Kidney (tissue), 14 donors: ENCODE measurements around the gene SLC25A34. TPM values are rescaled to one million over a fixed set of nuclear protein-coding genes. Genes with fewer than 3 reads are reported as not detected.

ENCODE experiments used
- DNase-seq, 5 donors: peaks; one replicate each; pipeline ENCODE4 v3.0.0-alpha.2; 2013 to 2020
- FAIRE-seq: peaks from 2 replicates; lab custom pipeline; 2012; peaks lifted over from hg19 to GRCh38; lab: Jason Lieb, UNC
- H3K27ac ChIP-seq, 2 donors: one replicate each; pipeline ENCODE4 v1.7.0; 2013; ENCODE audit warnings: low read depth in 2 of 2, low read length in 2 of 2, inconsistent platforms in 1 of 2
- H3K27me3 ChIP-seq: one replicate; pipeline ENCODE4 v1.7.1; 2013; ENCODE audit warnings: low read length, inconsistent platforms; ENCODE audit not compliant: control insufficient read depth, insufficient read depth
- H3K36me3 ChIP-seq, 3 donors: one replicate each; pipeline versions ENCODE4 v1.7.0 to v1.7.1; 2013; ENCODE audit warnings: low read length in 3 of 3, control low read depth in 1 of 3, inconsistent platforms in 1 of 3; ENCODE audit not compliant: insufficient read depth in 3 of 3, control insufficient read depth in 2 of 3
- H3K4me1 ChIP-seq, 3 donors: one replicate each; pipeline versions ENCODE4 v1.7.0 to v1.7.1; 2013; ENCODE audit warnings: low read length in 3 of 3, inconsistent platforms in 1 of 3, low read depth in 1 of 3; ENCODE audit not compliant: control insufficient read depth in 2 of 3, insufficient read depth in 2 of 3
- H3K4me3 ChIP-seq, 3 donors: one replicate each; pipeline versions ENCODE4 v1.7.0 to v1.8.1; 2013; ENCODE audit warnings: low read length in 3 of 3, control low read depth in 1 of 3, inconsistent platforms in 1 of 3
- H3K9ac ChIP-seq, 3 donors: one replicate each; pipeline versions ENCODE4 v1.7.0 to v1.7.1; 2013; ENCODE audit warnings: low read length in 3 of 3, control low read depth in 1 of 3, inconsistent platforms in 1 of 3
- H3K9me3 ChIP-seq, 3 donors: one replicate each; pipeline versions ENCODE4 v1.7.0 to v1.7.1; 2013; ENCODE audit warnings: low read length in 3 of 3, control low read depth in 1 of 3, inconsistent platforms in 1 of 3; ENCODE audit not compliant: control insufficient read depth in 2 of 3, insufficient read depth in 1 of 3
- intact Hi-C: fragments of 100-400 bp; cut with DNase I; formaldehyde crosslinking; loops from one replicate; pipeline ENCODE4 v1.11.1; 2022
- polyA plus RNA-seq: library from polyadenylated mRNA; stranded (reverse); fragments of 350-450 nt; fragmentation: Illumina TruSeq; extraction: RNeasy Lipid Tissue Mini Kit (QIAGEN cat#74804); gene quantifications from one replicate; pipeline ENCODE4 v1.2.3, GENCODE V29; 2014; ENCODE audit warnings: low read depth, low replicate concordance; ENCODE audit not compliant: insufficient read depth
- total RNA-seq: library from RNA; stranded (reverse); fragmentation: NEBNext Ultra II Directional; extraction: Animal tissue kit (Norgen Biotek cat#: 25700); gene quantifications from one replicate; pipeline ENCODE4 v1.2.1, GENCODE V29; 2021
- TF ChIP-seq, protein P1 (sequence below): IDR thresholded peaks from 3 replicates; pipeline ENCODE4 v1.5.1; 2012; ENCODE audit warnings: mild to moderate bottlenecking, moderate library complexity, borderline replicate concordance; ENCODE audit not compliant: insufficient read depth; ENCODE audit errors: extremely low read depth
- donor health status: control.
- donor health status: control.
- donor health status: control.
- donor health status: control.
- donor health status: control.
- donor health status: DM: yes; HTN: yes; CAD: no.
- donor health status: Normal renal cell carcinoma (clear cell type).

SLC25A34 gene
- total and polyA plus RNA-seq, 2 donors from 2014 or later, result 1.5 to 12.2 TPM

DNA sequence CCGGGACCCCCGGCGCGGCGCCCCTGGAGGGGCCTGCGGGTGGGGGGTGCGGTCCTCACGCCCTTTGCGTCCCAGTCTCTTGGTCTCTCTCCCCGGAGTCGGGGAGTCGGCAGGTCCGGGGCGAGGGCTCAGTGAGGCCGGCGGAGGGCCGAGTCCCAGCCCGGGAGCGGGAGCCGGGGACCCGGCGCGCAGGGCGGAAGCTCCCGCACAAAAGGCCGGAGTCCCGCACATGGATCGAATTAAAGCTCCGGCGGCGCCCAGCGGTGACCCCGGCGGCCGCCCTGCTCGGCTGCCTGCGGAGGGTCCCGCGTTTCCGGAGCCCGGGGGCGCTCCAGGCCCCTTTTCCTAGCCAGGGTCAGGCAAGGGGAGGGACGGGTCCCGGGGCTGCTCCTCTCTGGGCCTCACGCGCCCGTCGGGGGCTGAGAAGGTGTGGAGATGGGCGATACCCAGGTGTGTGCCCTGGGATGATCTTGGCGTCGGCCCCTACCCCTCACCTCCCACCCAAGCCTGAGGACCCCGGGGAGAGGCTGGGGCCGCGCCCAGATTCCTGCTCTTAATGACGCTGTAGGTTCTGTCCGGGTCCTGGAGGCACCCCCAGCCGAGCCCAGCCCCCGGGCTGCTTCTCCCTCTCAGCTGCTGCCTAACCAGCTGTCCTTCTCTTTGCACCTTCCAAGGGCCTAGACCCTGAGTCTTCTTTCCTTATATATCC, 23.0 kb downstream of the SLC25A34 start:
- Histone ChIP-seq H3K9me3 (no peaks in the 10 kb centered on the region), H3K4me1 (peaks cover 0 to 6% (median 0%) of the 10 kb centered on the region in 3 donors), H3K27ac (peak overlapping the region; percentile 57 to 72), H3K27me3 (no peaks in the 10 kb centered on the region), H3K4me3 (peak overlapping the region; percentile 21 to 43 (median 29)), H3K36me3 (no peaks in the 10 kb centered on the region), H3K9ac (peak overlapping the region in 2 of 3 donors; percentile 40 to 55)
- FAIRE-seq, result no peak
- intact Hi-C loops, result no loop called here
- TF ChIP-seq, protein P1, sequence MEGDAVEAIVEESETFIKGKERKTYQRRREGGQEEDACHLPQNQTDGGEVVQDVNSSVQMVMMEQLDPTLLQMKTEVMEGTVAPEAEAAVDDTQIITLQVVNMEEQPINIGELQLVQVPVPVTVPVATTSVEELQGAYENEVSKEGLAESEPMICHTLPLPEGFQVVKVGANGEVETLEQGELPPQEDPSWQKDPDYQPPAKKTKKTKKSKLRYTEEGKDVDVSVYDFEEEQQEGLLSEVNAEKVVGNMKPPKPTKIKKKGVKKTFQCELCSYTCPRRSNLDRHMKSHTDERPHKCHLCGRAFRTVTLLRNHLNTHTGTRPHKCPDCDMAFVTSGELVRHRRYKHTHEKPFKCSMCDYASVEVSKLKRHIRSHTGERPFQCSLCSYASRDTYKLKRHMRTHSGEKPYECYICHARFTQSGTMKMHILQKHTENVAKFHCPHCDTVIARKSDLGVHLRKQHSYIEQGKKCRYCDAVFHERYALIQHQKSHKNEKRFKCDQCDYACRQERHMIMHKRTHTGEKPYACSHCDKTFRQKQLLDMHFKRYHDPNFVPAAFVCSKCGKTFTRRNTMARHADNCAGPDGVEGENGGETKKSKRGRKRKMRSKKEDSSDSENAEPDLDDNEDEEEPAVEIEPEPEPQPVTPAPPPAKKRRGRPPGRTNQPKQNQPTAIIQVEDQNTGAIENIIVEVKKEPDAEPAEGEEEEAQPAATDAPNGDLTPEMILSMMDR, result no peak
- peak in 3 of 5 donors; percentile 29 to 66 (median 62) for DNase-seq

- H3K4me3 ChIP-seq, result peak overlapping the region in 2 of 3 donors; percentile 1 to 17
- TF ChIP-seq, protein P1, result no peak
- intact Hi-C loops, result no loop called here
- H3K36me3 ChIP-seq, result no peaks in the 10 kb centered on the region
- H3K27me3 ChIP-seq, result no peaks in the 10 kb centered on the region
- H3K9me3 ChIP-seq, result no peaks in the 10 kb centered on the region
- peak overlapping the region; percentile 2 to 68 for H3K27ac ChIP-seq
- peaks cover 0 to 9% (median 0%) of the 10 kb centered on the region in 3 donors for H3K4me1 ChIP-seq
- DNase-seq (peak; percentile 78 to 95 (median 83)), FAIRE-seq (no peak)
- H3K9ac ChIP-seq, result no peak overlapping the region
These were observed 24.6 kb downstream of the SLC25A34 start for GRCh38 chr1:15760520-15761211.

DNA sequence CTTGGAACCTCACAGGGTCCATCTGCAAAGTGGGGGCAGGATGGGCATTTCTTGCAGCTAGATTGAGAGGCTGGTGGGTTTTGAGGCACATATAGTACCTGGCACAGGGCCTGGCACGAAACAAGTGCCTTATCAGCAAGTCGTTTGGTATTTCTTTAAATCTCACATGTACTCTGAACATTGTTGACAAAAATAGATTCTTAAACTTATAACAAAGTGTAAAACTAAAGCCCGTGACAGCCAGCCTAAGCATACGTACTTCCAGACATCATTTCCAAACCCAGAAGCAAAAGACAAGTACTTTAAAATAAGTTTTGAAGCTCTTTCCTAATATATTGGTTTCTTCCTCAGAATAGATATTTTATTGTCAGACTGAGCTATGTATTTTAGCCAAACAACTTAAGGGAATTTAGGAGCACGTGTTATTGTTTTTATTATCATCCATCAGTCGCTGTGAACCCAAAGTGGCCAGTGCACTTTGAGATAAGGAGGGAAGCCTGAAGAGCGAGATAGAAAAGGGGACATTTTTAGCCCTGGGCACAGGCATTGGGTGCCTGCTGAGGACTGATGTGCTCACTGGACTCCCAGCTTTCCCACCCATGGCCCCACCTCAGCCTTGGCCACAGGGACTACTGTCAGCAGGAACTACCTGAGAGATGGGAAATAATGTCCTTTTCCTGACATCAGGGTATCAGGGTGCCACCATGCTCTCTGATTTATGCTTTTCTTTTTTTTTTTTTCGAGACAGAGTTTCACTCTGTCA, 25.5 kb downstream of the SLC25A34 start:
- no peaks in the 10 kb centered on the region for H3K36me3 ChIP-seq
- H3K9me3 ChIP-seq, result no peaks in the 10 kb centered on the region
- intact Hi-C loops, result no loop called here
- TF ChIP-seq, protein P1, result no peak
- FAIRE-seq, result no peak
- H3K27ac ChIP-seq, result peak overlapping the region; percentile 51 to 68
- DNase-seq, result no peak
- no peaks in the 10 kb centered on the region for H3K27me3 ChIP-seq
- H3K9ac ChIP-seq, result no peak overlapping the region
- H3K4me3 ChIP-seq, result peak overlapping the region in 1 of 3 donors; percentile 11
- H3K4me1 ChIP-seq, result peaks cover 0 to 9% (median 0%) of the 10 kb centered on the region in 3 donors
